ENCODE data around the gene P2RY2.

DNA sequence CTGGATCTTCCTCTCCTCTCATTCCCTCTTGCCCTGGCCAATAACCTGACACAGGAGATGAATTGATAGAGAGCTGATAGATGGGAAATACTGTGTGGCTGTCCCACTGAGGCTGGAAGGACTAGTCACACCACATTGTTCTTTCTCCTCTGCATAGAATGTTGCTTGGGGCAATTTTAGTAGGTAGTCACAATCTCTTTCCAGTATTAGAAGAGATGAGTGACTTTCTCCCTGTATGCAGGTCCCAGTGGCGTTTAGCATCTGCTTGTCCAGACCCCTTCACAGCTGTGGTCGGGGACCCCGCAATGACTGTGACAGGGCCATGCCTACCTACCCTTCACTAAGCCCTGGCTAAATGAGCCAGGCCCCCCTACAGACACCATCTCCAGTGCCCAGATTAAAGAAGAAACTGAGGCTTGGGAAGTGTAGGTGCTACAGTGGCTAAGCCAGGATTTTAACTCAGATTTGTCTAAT lies 24.0 kb upstream of the P2RY2 start:
- no peak for TF ChIP-seq RCOR1 (IDR thresholded peaks at IDR 0.05; ENCODE audit: low read depth, low read length)
- TF ChIP-seq, protein P1, sequence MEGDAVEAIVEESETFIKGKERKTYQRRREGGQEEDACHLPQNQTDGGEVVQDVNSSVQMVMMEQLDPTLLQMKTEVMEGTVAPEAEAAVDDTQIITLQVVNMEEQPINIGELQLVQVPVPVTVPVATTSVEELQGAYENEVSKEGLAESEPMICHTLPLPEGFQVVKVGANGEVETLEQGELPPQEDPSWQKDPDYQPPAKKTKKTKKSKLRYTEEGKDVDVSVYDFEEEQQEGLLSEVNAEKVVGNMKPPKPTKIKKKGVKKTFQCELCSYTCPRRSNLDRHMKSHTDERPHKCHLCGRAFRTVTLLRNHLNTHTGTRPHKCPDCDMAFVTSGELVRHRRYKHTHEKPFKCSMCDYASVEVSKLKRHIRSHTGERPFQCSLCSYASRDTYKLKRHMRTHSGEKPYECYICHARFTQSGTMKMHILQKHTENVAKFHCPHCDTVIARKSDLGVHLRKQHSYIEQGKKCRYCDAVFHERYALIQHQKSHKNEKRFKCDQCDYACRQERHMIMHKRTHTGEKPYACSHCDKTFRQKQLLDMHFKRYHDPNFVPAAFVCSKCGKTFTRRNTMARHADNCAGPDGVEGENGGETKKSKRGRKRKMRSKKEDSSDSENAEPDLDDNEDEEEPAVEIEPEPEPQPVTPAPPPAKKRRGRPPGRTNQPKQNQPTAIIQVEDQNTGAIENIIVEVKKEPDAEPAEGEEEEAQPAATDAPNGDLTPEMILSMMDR (IDR thresholded peaks at IDR 0.05): no peak
- TF ChIP-seq POLR2A (IDR thresholded peaks at IDR 0.05; ENCODE audit: low read length): no peak

Data from A549 (cell line).